ENCODE results near the gene UHRF2.

Gene UHRF2

DNA sequence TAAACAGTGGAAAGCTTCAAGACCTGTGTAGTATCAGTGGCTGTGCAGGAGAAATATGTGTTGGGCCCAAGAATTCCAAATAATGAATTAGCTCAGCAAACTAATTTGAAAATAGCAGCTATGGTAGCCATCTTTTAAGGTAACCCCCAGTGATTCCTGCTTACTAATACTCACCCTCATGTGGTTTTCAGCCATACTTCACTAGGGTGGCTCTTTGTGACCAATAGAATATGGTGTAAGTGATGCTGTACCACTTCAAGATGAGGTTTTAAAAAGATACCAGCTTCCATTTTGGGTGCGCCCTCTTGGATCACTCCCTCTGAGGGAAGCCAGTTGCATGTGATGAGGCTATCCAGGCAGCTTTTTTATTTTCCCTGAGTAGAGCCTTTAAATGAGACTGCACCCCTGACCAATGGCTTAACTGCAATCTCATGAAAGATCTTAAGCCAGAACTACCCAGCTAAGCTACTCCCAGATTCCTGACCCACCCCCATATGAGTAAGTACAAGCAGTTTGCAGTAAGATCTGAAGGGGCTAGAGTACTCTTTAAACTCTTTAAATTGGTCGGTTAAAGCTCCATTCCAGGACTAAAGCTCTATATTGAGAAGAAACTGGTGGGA is 58.3 kb downstream of the UHRF2 start:
- Histone ChIP-seq H2AFZ (ENCODE audit: low read length) (no peak overlapping the region), H3K79me2 (ENCODE audit: low read length) (peaks cover 81% of the 10 kb centered on the region), H3K9ac (ENCODE audit: low read length) (no peak overlapping the region), H3K9me3 (replicated peaks; ENCODE audit: insufficient read depth, low read length) (no peaks in the 10 kb centered on the region), H3K4me3 (ENCODE audit: low read length) (no peak overlapping the region), H3K9me2 (replicated peaks; ENCODE audit: insufficient read depth, low read length) (no peaks in the 10 kb centered on the region), H4K20me1 (ENCODE audit: insufficient read depth, low read length) (peaks cover 10% of the 10 kb centered on the region; the same call in 1 of the 2 replicates), H3K4me1 (ENCODE audit: low read length) (no peaks in the 10 kb centered on the region), H3K4me2 (ENCODE audit: low read depth, low read length) (no peak overlapping the region), H3K27ac (ENCODE audit: low read length) (no peak overlapping the region), H3F3A (ENCODE audit: insufficient read depth, low read length) (no peaks in the 10 kb centered on the region), H3K36me3 (replicated peaks; ENCODE audit: insufficient read depth, low read length) (no peaks in the 10 kb centered on the region), H3K27me3 (replicated peaks; ENCODE audit: insufficient read depth, low read length) (no peaks in the 10 kb centered on the region)
- DNase-seq = no peak
- TF ChIP-seq EZH2 (optimal IDR thresholded peaks at IDR 0.05; ENCODE audit: low read depth, low read length) = no peak
- TF ChIP-seq, protein P1, sequence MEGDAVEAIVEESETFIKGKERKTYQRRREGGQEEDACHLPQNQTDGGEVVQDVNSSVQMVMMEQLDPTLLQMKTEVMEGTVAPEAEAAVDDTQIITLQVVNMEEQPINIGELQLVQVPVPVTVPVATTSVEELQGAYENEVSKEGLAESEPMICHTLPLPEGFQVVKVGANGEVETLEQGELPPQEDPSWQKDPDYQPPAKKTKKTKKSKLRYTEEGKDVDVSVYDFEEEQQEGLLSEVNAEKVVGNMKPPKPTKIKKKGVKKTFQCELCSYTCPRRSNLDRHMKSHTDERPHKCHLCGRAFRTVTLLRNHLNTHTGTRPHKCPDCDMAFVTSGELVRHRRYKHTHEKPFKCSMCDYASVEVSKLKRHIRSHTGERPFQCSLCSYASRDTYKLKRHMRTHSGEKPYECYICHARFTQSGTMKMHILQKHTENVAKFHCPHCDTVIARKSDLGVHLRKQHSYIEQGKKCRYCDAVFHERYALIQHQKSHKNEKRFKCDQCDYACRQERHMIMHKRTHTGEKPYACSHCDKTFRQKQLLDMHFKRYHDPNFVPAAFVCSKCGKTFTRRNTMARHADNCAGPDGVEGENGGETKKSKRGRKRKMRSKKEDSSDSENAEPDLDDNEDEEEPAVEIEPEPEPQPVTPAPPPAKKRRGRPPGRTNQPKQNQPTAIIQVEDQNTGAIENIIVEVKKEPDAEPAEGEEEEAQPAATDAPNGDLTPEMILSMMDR (IDR thresholded peaks at IDR 0.05; ENCODE audit: low read length) = no peak
- TF ChIP-seq EZH2phosphoT487 (IDR thresholded peaks at IDR 0.05; ENCODE audit: low read length) = no peak

DNA sequence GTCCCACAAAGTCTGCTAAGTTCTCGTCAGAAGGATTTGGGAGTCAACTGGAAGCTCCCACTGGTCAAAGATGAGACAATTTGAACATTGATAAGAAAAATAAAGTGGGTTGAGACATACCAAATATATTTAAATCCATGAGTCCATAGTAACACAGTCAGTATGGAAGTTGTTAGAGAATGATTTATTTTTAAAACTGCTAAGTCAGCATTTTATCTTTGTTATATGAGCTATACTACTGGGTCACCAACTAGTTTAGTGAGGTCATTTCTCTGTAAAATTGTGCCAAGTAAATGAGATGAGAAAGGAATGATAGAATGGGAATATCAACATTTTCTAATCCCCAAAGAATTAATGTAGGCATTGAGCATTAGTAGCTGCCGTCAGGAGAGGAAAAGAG is 60.2 kb downstream of the UHRF2 start:
- H3K4me2 ChIP-seq (ENCODE audit: low read depth, low read length) = no peak overlapping the region
- TF ChIP-seq EZH2phosphoT487 (IDR thresholded peaks at IDR 0.05; ENCODE audit: low read length) (no peak), EZH2 (optimal IDR thresholded peaks at IDR 0.05; ENCODE audit: low read depth, low read length) (no peak)
- TF ChIP-seq, protein P1 (IDR thresholded peaks at IDR 0.05; ENCODE audit: low read length) = no peak

DNA sequence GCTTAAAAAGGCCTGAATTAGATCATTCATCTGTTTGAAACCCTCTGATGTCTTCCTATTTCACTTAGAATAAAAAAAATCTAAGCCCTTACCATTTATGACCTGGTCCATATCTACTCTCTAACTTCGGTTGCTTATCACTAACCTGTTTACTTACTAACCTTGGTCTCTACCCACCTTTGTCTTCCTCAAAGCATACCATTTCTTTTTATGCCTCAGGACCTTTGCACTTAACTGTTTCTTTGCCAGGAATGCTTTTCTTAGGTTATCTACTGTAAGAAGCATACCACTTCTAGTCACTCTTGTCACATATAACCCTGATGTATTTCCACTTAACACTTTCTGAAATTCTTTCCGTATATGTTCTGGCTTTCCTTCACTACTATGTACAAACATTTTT is 67.0 kb downstream of the UHRF2 start:
- H3K4me2 ChIP-seq (ENCODE audit: low read depth, low read length) = no peak overlapping the region
- 0 out of 2 replicates have a peak, but pooled peaks cover 4% of the 10 kb centered on the region for H4K20me1 ChIP-seq (ENCODE audit: insufficient read depth, low read length)
- no peaks in the 10 kb centered on the region for H3K9me3 ChIP-seq (replicated peaks; ENCODE audit: insufficient read depth, low read length)
- DNase-seq = no peak
- H3K9ac ChIP-seq (ENCODE audit: low read length) = no peak overlapping the region
- H3K9me2 ChIP-seq (replicated peaks; ENCODE audit: insufficient read depth, low read length) = no peaks in the 10 kb centered on the region
- H3F3A ChIP-seq (ENCODE audit: insufficient read depth, low read length) = no peaks in the 10 kb centered on the region
- no peak for TF ChIP-seq EZH2 (optimal IDR thresholded peaks at IDR 0.05; ENCODE audit: low read depth, low read length)
- no peak for TF ChIP-seq EZH2phosphoT487 (IDR thresholded peaks at IDR 0.05; ENCODE audit: low read length)
- TF ChIP-seq, protein P1 (IDR thresholded peaks at IDR 0.05; ENCODE audit: low read length) = no peak
- no peak overlapping the region for H2AFZ ChIP-seq (ENCODE audit: low read length)
- peaks cover 47% of the 10 kb centered on the region; the same call in 1 of the 2 replicates for H3K79me2 ChIP-seq (ENCODE audit: low read length)
- H3K4me3 ChIP-seq (ENCODE audit: low read length) = no peak overlapping the region
- peaks cover 3% of the 10 kb centered on the region; the same call in 1 of the 2 replicates for H3K36me3 ChIP-seq (replicated peaks; ENCODE audit: insufficient read depth, low read length)
- no peaks in the 10 kb centered on the region for H3K4me1 ChIP-seq (ENCODE audit: low read length)
- no peak overlapping the region for H3K27ac ChIP-seq (ENCODE audit: low read length)
- no peaks in the 10 kb centered on the region for H3K27me3 ChIP-seq (replicated peaks; ENCODE audit: insufficient read depth, low read length)

More for the DNA sequence above, 60.2 kb downstream of the UHRF2 start:
- Histone ChIP-seq H3F3A (ENCODE audit: insufficient read depth, low read length) (no peaks in the 10 kb centered on the region), H3K79me2 (ENCODE audit: low read length) (peaks cover 70% of the 10 kb centered on the region), H3K9me2 (replicated peaks; ENCODE audit: insufficient read depth, low read length) (no peaks in the 10 kb centered on the region), H3K9me3 (replicated peaks; ENCODE audit: insufficient read depth, low read length) (no peaks in the 10 kb centered on the region), H3K27me3 (replicated peaks; ENCODE audit: insufficient read depth, low read length) (no peaks in the 10 kb centered on the region), H3K4me3 (ENCODE audit: low read length) (no peak overlapping the region), H3K9ac (ENCODE audit: low read length) (no peak overlapping the region), H3K36me3 (replicated peaks; ENCODE audit: insufficient read depth, low read length) (0 out of 2 replicates have a peak, but pooled peaks cover 3% of the 10 kb centered on the region), H4K20me1 (ENCODE audit: insufficient read depth, low read length) (peaks cover 10% of the 10 kb centered on the region; the same call in 1 of the 2 replicates), H2AFZ (ENCODE audit: low read length) (no peak overlapping the region), H3K27ac (ENCODE audit: low read length) (no peak overlapping the region), H3K4me1 (ENCODE audit: low read length) (no peaks in the 10 kb centered on the region)
- DNase-seq = no peak

Data from MM.1S (cell line).